HG03196 (cell line): ENCODE measurements around the gene RORC.
"Not testable (repeated sequence)": the region's sequence is repeated elsewhere in the genome, so short reads cannot be mapped to it uniquely, and the experiment has no call there.

Experiments
- ATAC-seq: cut with Tn5 transposase; IDR thresholded peaks from one replicate; pipeline ENCODE4 v1.9.1; 2021; ENCODE audit not compliant: unreplicated experiment

RORC gene

DNA sequence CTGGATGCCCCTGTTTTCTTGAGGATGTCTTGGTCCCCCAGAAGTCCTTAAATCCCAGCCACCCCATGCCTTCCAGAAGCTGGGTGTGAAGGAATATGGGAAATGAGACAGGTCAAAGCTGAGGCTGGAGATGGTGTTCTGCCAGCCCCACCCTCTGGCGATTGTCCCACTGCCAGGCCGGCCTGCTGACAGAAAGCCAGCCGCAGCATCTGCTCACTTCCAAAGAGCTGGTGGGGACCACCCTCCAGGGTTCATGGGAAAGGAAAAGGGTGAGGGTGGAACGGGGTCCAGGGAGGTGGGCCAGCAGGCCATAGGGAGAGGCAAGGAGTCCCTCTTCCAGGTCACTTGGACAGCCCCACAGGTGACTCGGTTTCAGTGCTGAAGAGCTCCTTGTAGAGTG lies 24.5 kb downstream of the RORC start:
- ATAC-seq, result no peak

- no peak for ATAC-seq
Observed at GRCh38 chr1:151806170-151806569, 25.4 kb downstream of the RORC start.

GRCh38 chr1:151805066-151805820 lies 26.4 kb downstream of the RORC start, which contains the start of gene LINGO4:
Gene LINGO4, minus strand, starts transcription at chr1:151805419. Its CDS starts 2,715 bp downstream, at chr1:151802704.
- ATAC-seq, result no peak

DNA sequence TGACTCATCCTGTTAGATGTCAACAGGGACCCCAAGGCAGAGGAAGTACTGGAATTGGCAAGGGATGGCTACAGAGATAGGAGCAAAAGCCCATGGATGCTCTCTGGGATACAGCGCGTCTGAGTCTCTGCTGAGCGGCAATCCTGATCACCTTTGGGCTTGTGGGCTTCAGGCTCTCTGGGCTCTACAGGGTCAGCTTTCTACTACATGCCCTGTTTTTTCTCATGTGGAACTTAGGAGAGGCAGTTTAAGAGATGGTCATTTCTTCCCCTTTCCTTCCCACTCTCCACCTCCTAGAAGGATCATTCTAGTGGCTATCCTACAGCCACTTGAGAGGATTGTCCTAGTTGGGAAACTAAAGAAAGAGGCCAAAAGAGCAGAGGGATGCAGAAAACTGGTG lies 27.7 kb downstream of the RORC start:
- no peak for ATAC-seq

- no peak for ATAC-seq
Observed at GRCh38 chr1:151803164-151803563, 28.4 kb downstream of the RORC start.

GRCh38 chr1:151802372-151802771 lies 29.2 kb downstream of the RORC start:
- ATAC-seq, result no peak

DNA sequence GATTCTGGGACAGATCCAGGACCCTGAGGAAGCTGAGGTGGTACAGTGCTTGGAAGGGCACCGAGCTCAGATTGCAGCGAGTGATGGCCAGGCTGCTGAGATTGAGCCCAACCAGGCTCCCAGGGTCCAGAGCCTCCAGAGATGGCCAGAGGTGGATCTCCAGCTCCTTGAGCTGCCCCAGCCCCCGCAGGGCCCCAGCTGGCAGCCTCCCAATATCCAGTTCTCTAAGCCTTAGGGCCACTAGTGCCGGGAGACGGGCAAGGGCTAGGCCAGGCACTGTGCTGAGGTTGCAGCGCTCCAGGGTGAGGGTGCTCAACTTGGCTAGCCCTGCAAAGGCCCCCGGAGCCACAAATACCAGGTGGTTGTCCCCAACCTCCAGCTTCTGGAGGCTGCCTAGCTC lies 29.8 kb downstream of the RORC start:
- no peak for ATAC-seq

DNA sequence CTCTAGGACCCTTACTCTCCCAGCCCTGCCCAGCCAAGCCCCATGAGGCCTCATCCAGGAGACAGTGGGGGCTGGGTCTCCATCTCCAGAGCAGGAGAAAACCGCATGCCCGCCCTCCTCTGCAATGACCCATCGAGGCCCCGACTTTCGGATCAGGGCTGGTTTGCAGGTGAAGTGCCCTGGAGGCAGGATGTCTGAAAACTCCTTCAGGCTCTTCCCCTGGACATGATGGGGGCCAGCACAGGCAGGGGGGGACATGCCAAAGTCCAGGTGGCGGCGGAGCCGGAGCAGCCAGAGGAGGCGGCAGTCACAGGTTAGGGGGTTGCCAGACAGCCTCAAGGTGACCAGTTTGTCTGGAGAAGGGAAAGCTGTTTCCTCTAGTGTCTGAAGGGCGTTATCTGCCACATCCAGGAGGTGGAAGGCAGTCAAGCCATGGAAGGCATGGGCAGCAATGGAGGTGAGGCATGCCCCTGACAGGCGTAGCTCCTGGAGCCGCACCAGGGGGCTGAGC lies 30.2 kb downstream of the RORC start:
- no peak for ATAC-seq

- ATAC-seq, result no peak
Observed at GRCh38 chr1:151800830-151801229, 30.8 kb downstream of the RORC start.

DNA sequence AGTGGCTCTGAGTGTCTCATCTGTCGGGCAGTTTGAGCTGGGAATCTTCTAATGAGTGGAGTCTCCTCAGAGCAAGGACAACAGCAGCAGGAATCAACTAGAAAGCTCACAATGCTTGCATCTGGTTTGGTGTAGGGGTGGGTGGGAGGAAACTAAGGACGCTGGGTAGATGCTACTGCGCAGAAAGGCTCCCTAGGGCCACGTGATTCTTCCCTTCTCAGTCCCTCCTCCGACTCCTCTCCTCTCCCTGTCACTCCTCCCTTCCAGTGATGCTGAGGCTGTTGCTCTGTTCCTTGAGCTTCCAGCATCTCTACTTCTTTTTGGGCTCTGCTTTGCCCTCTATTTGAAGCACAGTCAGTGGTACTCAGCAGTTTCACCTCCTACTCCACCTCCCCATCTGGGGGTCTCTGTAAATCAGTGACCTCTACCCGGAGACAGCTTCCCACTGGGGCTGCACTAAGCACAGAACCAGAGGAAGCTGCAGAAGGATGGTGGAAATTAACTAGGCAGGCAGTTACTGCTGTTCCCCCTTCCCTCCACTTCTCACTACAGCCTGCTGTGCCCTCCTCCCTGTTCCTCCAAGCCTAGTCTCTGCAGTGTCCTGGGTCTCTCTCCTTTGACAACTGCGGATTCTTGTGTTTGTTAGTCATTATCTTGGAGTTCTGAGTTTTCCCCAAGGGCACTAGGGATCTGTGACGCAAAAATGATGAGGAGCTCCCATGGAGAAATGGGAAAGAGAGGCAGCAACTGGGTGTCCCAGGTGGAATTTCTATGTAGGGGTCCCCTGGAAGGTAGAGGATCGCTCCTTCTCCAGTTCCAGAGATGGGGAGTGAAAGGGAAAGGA lies 32.2 kb downstream of the RORC start:
- no peak for ATAC-seq

GRCh38 chr1:151798571-151798970 lies 33.0 kb downstream of the RORC start:
- ATAC-seq, result no peak

DNA sequence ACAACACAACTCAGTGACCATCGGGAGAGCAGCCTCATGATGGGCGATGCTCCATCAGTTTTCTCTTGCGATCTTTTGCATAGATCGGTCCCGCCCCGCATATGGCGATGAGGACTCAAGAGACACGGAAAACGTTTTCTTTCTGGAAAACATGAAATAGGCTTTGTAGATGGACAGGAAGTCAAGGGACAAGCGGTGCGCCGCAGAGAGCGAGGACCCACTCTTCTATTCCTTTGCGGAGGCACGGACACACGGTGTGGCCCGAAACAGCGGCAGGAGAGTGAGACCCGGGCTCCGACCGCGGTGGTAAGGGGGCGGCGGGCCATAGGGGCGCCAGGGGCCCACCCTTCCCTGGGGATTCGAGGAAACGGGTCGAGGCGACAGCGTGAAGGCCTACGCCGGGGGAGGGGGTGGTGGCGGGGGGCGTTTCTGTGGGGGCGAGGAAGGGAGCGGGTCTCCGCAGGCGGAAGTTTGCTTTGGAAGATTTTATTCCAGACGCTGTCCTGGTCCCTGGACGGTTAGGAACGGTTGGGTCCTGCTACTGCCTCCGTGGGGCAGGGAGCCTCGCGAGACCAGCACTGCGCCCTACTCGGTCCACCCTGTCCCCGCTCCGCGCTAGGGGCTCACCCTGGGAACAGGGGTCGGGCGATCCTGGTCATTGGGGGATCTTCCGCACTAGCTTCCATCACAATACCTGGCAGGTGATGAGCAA lies 40.5 kb downstream of the RORC start:
- ATAC-seq, result no peak

DNA sequence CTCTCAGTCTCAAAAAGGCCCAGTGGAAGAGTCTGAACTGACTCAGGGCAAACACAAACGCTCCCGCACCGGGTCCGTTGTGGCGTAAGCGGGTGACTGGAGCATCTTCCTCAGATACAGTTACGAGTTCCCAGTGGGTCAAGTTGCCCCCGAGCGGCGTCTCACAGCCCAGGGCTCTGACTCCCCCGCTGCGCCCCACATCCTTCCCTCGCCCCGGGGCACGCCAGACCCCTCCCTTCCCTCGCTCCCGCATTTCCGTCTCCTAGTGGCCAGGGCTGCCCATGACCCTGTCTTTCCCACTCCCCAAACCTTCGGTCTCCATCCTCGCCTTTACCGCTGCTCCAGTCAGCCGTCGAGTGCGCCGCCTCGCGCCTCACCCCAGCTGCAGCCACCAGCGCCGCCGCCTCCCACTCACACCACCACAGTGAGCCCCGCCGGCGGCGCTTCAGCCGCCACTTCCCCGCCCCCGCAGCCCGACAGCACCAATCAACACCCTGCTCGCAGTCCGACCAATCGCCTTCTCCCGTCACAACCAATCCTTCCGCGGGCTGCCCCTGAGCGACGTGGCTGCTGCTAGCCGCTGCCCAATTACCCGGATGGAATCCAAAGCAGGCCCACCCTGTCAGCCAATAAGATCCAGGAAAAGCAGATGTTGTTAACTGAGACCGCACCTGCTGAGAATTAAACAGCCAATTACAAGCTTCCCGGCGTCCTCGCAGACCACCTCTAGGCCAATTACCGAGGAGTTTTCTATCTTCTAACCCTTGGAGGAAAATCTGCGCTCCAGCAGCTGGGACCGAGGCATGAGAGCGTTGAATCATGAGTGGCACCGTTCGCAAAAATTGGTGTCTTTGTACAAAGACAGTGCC lies 41.3 kb downstream of the RORC start, which contains the start of gene TDRKH:
Gene TDRKH, minus strand, starts transcription at position 430 of the 869 bp plus-strand sequence. CDS start 7,478 bp downstream, outside the sequence.
- ATAC-seq, result peak; percentile 96

DNA sequence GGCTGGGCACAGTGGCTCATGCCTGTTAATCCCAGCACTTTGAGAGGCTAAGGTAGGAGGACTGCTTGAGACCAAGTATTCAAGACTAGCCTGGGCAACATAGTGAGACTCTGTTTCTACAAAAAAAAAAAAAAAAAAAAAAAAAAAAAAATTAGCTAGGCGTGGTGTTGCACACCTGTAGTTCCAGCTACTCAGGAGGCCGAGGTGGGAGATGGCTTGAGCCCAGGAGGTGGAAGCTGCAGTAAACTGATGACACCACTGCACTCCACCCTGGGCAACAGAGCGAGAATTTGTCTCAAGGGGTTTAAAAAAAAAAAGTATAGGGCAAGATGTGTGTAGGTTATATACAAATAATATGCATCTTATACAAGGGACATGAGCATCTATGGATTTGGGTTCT lies 43.9 kb downstream of the RORC start:
- ATAC-seq, result no peak

DNA sequence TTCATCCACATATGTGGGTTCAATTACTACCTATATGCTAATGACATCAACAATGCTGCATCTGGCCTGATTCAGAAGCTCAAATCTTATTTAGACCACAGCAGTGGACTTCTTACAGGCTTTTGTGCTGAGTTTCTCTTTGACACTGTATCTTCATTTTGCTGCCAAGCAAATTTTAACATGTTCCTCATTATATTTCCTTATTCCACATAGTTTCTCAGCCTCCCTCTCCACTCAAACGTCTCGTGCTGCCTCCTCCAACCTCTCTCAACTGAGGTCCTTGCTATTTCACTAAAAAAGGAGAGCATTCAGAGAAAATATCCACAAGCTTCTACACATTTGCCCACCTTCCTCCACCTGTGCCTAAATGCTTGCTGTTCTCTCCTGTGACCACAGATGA lies 47.8 kb downstream of the RORC start:
- ATAC-seq, result no peak

GRCh38 chr1:151782741-151783140 lies 48.9 kb downstream of the RORC start:
- no peak for ATAC-seq

GRCh38 chr1:151782026-151782425 lies 49.6 kb downstream of the RORC start:
- ATAC-seq, result not testable (repeated sequence)

GRCh38 chr1:151780736-151781135 lies 50.9 kb downstream of the RORC start:
- ATAC-seq, result not testable (repeated sequence)

DNA sequence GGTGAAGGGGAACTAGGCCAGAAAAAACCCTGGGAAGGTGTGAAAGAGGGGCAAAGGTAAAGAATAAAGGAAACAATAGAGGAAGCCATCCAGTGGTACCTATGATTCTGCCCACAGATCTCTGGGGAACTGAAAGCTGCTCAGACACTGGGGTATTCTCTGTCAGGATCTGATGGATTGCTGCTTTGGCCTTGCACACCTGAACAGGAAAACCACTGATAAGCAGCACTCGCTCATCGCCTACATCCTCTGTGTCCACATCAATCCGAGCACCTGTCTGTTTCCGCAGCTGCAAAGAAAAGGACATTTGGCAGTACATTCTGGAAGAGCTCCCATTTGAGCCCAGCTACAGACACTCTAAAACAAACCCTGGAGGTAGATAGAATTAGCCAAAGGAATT lies 51.8 kb downstream of the RORC start:
- ATAC-seq, result no peak

DNA sequence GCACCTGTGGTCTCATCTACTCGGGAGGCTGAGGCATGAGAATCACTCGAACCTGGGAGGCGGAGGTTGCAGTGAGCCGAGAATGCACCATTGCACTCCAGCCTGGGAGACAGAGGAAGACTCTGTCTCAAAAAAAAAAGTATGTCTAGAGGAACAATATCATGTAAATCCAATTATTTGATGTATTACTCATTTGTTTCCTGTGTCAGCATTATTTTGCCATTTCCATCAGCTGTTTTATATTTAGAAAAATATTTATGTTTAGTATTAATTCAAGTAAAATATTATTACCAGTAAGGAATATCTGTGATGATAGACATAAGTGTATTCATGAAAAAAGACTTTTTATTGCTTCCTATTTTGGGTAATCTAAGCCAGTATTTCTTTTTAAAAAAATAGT lies 54.3 kb downstream of the RORC start:
- ATAC-seq, result no peak
